Effector memory CD8-positive, alpha-beta T cell (primary cell): ENCODE measurements around the gene IYD.

Experiments used
- ATAC-seq: fragments of 150-1000 bp; cut with Tn5 transposase; replicated peaks from 2 replicates; pipeline ENCODE4 v1.10.0; 2021; ENCODE audit warnings: mild to moderate bottlenecking, moderate library complexity
- DNase-seq, 3 experiments: peaks; one replicate each; pipeline ENCODE4 v3.0.0; 2021
- H3K27ac Mint-ChIP-seq, 2 donors: one replicate each; pipeline ENCODE4 v1.8.0; 2022; ENCODE audit warnings: mild to moderate bottlenecking in 2 of 2, mixed read lengths in 2 of 2, moderate library complexity in 2 of 2
- H3K27me3 Mint-ChIP-seq, 2 donors: one replicate each; pipeline ENCODE4 v1.8.0; 2022; ENCODE audit warnings: mixed read lengths in 2 of 2
- H3K36me3 Mint-ChIP-seq: one replicate; pipeline ENCODE4 v1.8.0; 2022; ENCODE audit warnings: mild to moderate bottlenecking, moderate library complexity, mixed read lengths; ENCODE audit not compliant: insufficient read depth
- H3K4me1 Mint-ChIP-seq, 2 donors: one replicate each; pipeline ENCODE4 v1.8.0; 2022; ENCODE audit warnings: low read depth in 2 of 2, mixed read lengths in 2 of 2
- H3K4me3 Mint-ChIP-seq, 2 donors: one replicate each; pipeline ENCODE4 v1.8.0; 2022; ENCODE audit warnings: mild to moderate bottlenecking in 2 of 2, mixed read lengths in 2 of 2, moderate library complexity in 2 of 2
- H3K9me3 Mint-ChIP-seq, 2 donors: one replicate each; pipeline ENCODE4 v1.8.0; 2022; ENCODE audit warnings: mixed read lengths in 2 of 2
- total RNA-seq, 9 experiments: gene quantifications; one replicate each; lab custom pipeline; 2026; lab: John Stamatoyannopoulos, UW

IYD gene, protein sequence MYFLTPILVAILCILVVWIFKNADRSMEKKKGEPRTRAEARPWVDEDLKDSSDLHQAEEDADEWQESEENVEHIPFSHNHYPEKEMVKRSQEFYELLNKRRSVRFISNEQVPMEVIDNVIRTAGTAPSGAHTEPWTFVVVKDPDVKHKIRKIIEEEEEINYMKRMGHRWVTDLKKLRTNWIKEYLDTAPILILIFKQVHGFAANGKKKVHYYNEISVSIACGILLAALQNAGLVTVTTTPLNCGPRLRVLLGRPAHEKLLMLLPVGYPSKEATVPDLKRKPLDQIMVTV
- total RNA-seq: 0 to 0.11 (median 0) reads per million in 9 experiments

DNA sequence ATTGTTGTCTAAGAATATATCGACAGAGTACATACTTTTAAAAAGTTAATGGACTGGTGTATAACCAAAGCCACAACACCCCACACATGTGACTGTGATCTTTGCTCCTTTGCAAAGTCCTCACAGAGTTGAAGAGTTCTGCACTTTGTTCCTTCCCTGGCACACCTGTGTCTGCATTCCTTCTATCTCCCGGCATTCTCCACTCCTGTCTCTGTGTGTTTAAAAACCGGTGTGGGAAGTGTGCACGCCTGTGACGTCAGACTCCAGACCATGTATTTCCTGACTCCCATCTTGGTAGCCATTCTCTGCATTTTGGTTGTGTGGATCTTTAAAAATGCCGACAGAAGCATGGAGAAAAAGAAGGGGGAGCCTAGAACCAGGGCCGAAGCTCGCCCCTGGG lies at the start of gene IYD:
IYD (plus strand) TSS at position 251 of the 400 bp plus-strand sequence; CDS start at position 271, 20 bp downstream.
- Mint-ChIP-seq H3K4me3 (no peak within 1 kb of the TSS), H3K9me3 (no peaks in the 10 kb centered on the region), H3K4me1 (no peaks in the 10 kb centered on the region), H3K27me3 (peaks cover 0 to 15% of the 10 kb centered on the region in 2 donors), H3K27ac (no peak within 1 kb of the TSS), H3K36me3 (no peaks in the 10 kb centered on the region)
- no peak for DNase-seq
- ATAC-seq: no peak

DNA sequence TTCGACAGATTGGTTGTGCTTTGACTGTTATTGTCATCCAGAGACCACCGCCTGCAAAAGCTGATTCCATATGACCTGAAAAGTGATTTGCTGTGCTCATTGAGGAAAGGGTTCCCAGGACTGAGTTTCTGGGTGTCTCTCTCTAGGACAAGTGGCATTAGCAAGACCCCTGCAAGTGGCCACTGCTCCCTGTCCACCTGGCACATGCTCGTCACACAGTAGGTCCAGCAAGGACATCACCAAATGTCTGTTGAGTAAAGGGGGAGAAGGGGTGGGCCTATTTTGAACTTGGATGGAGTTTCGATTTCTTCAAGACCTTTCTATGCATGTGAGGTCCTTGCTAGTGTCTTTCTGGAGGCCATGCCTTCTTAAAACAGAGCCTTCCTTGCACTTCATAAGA lies 48.9 kb upstream of the IYD start:
- Mint-ChIP-seq H3K4me3 (no peak overlapping the region), H3K4me1 (peaks cover 0 to 1% of the 10 kb centered on the region in 2 donors), H3K27ac (no peak overlapping the region), H3K36me3 (no peaks in the 10 kb centered on the region), H3K9me3 (no peaks in the 10 kb centered on the region), H3K27me3 (peaks cover 6 to 14% of the 10 kb centered on the region in 2 donors)
- ATAC-seq: no peak
- DNase-seq: no peak

DNA sequence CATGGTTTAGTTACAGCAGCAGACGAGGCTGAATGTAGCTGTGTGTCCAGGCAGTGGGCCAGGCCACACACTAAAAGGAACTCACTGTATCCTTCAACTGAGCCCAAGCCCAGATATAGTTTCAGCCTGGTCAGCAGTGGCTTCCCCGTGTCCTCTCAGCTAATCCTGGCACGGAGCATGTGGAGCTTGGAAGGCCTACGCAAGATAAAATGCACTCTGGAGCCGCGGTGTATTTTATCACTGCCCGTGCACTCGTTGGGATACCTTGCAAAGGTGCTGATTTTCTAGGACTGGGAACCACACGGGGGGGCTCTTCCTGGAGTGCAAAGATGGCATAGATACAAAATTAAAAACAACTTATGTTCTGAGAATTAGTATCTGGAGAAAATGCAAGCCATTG lies 48.4 kb upstream of the IYD start:
- H3K27ac Mint-ChIP-seq: no peak overlapping the region
- H3K4me1 Mint-ChIP-seq: peaks cover 0 to 3% of the 10 kb centered on the region in 2 donors
- no peaks in the 10 kb centered on the region for H3K36me3 Mint-ChIP-seq
- peaks cover 6 to 14% of the 10 kb centered on the region in 2 donors for H3K27me3 Mint-ChIP-seq
- no peak overlapping the region for H3K4me3 Mint-ChIP-seq
- ATAC-seq: no peak
- no peak for DNase-seq
- H3K9me3 Mint-ChIP-seq: no peaks in the 10 kb centered on the region

DNA sequence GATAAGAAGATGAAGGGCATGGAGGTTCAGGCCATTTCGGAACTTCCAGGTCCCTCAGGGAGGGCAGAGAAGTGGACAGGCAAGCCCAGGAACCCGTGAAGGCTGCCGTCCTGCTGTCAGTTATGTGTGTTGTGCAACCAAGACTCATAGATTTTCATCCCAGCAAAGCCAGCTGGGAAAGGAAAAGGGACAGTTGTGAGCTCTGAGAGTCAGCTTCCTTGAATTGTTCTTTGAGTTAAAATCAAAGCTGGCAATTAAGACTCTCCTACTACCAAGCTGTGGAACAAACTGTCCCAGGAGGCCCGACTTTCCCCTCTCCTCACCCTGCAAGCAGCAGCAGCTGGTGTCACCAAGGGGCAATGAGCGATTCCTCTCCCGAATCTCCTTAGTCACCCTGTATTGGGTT lies 46.3 kb upstream of the IYD start:
- no peaks in the 10 kb centered on the region for H3K36me3 Mint-ChIP-seq
- ATAC-seq (no peak), DNase-seq (no peak)
- no peaks in the 10 kb centered on the region for H3K9me3 Mint-ChIP-seq
- H3K4me1 Mint-ChIP-seq: peaks cover 0 to 3% of the 10 kb centered on the region in 2 donors
- peaks cover 6 to 14% of the 10 kb centered on the region in 2 donors for H3K27me3 Mint-ChIP-seq
- no peak overlapping the region for H3K4me3 Mint-ChIP-seq
- H3K27ac Mint-ChIP-seq: no peak overlapping the region

DNA sequence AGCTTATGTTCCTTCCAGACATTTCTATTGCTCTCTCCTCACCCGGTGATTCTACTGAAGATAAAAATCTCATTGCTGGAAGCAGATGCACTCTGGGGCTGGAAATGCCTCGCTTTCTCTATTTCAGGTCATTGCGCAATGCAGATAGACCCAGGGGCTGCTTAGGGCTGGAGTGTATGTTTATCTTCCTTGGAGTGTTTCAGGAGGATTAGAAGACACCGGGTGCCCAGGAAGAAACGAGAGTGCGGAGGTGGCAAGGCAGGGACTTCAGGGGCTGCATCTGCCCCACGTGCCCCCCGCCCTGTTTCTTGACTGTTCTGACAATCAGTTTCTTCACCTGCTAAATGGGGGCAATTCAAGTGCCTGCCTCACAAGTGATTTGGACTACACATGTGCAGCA lies 45.6 kb upstream of the IYD start:
- DNase-seq (no peak), ATAC-seq (no peak)
- no peaks in the 10 kb centered on the region for H3K36me3 Mint-ChIP-seq
- H3K9me3 Mint-ChIP-seq: no peaks in the 10 kb centered on the region
- H3K4me1 Mint-ChIP-seq: peaks cover 0 to 3% of the 10 kb centered on the region in 2 donors
- no peak overlapping the region for H3K27ac Mint-ChIP-seq
- no peak overlapping the region for H3K4me3 Mint-ChIP-seq
- H3K27me3 Mint-ChIP-seq: peaks cover 6 to 14% of the 10 kb centered on the region in 2 donors

DNA sequence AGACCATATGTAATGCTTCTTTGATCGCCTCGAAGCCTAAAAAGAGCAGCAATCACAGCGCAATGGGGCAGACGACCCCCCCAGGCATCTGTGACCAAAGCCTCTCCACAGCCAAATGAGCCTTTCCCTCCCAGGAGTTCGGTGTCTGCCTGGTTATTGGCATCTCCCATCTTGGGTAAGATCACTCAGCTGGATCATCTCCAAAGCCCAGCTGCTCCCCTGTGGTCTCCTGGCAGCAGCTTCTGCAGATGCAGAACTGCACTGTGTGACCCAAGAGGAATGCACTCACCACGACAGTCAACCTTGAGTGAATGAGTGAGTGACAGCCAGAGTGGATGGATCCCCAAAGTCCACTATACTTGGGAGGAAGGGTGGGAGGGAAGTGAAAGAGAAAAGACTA lies 44.8 kb upstream of the IYD start:
- Mint-ChIP-seq H3K27me3 (peaks cover 6 to 14% of the 10 kb centered on the region in 2 donors), H3K27ac (no peak overlapping the region), H3K9me3 (no peaks in the 10 kb centered on the region)

DNA sequence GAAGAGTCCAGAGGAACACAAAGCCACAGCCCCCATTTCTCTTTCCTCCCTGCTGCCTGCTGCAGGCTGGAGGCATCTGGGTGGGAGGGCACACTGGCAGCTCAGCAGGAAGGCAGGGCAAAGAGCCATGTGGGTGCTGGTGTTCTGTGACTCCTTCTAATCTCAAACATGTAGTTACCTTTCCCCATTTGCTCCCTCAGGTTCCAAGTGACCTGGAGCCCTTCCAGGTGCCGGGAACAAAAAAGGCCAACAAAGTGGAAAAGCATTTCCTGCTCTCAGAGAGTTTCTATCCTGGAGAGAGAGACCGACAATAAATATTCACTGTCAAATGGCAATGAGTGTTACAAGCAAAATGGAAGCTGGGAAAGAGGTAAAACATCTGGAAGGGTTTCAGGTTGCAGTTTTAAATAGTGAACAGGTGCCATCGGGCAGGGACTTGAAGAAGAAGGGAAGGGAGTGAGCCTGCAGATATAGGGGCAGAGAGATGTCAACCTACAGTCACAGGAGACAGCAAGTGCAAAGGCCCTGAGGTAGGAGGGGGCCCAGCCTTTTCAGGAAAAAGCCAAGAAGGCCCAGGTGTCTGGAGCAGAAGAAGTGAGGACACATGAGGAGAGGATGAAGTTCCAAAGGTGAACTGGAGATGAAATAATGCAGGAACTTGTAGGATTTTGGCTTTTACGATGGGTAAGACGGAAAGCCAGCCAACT lies 43.6 kb upstream of the IYD start:
- H3K4me1 Mint-ChIP-seq: peaks cover 0 to 3% of the 10 kb centered on the region in 2 donors
- peak overlapping the region in 1 of 2 donors; percentile 7 for H3K27ac Mint-ChIP-seq
- ATAC-seq (no peak), DNase-seq (no peak)
- H3K9me3 Mint-ChIP-seq: no peaks in the 10 kb centered on the region
- no peaks in the 10 kb centered on the region for H3K36me3 Mint-ChIP-seq
- peaks cover 6 to 14% of the 10 kb centered on the region in 2 donors for H3K27me3 Mint-ChIP-seq
- no peak overlapping the region for H3K4me3 Mint-ChIP-seq

More for the DNA sequence above, 44.8 kb upstream of the IYD start:
- no peak for ATAC-seq
- H3K36me3 Mint-ChIP-seq: no peaks in the 10 kb centered on the region
- H3K4me3 Mint-ChIP-seq: no peak overlapping the region
- H3K4me1 Mint-ChIP-seq: peaks cover 0 to 3% of the 10 kb centered on the region in 2 donors
- DNase-seq: no peak

DNA sequence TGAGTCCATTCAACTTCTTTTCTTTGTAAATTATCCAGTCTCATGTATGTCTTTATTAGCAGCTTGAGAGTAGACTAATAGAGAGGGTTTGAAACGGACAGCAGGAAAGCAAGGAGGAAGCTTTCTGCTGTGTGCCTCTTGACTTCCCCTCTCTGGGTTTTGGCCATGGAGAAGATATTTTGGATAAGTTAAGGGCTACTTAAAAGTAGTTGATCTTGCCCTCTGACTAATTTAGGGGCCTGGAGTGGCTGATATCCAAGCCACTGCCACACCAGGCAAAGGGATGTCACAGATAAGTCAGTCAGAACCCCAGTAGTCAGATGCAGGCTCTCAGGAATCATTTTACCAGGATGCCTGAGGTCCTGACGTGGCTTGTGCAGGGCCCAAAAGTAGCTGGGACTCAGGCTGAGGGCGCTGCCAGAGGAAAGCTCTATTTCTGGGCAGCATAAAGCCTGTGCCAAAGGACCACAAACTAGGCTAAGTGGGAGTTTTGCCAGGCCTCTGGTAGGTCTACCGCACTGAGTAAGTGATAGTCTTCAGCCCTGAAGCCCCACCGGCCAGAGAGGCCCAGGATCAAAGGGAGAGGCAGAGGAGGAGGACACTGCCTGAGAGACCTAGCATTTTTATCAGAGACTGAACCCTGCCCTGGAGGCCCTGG lies 41.6 kb upstream of the IYD start:
- no peaks in the 10 kb centered on the region for H3K9me3 Mint-ChIP-seq

DNA sequence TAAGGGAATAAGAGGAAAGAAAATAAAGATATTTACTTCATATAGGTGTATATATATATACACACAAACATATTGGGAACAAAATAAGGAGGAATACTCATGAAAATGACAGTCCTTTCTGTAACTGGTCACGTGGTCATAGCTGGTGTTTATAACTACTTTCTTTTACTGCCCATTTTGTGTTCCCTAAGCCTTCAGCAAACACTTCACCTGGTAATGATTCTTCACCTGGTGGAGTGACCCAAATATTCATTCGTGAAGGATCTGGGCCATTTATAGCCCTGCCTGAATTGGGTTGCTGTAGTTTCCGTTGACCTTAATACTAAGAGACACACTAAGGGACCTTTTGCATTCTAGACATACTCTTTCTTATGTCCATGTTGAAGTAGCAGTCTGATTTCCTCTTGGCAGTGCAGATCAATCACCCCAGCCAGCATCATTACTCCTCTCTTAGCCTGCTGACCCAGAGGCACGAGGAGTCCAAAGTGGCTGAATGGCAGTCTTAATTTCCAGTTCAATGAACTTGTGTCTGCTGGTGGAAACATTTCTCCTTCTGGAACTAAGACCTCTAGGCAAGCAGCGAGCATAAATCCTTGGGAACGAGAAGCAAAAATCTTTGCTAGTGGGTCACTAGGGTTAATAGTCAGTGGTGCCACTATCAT lies 39.9 kb upstream of the IYD start:
- ATAC-seq (no peak), DNase-seq (no peak)
- no peak overlapping the region for H3K27ac Mint-ChIP-seq
- H3K9me3 Mint-ChIP-seq: no peaks in the 10 kb centered on the region
- peaks cover 0 to 3% of the 10 kb centered on the region in 2 donors for H3K4me1 Mint-ChIP-seq
- peaks cover 0 to 4% of the 10 kb centered on the region in 2 donors for H3K27me3 Mint-ChIP-seq
- H3K4me3 Mint-ChIP-seq: no peak overlapping the region
- H3K36me3 Mint-ChIP-seq: no peaks in the 10 kb centered on the region

More for the DNA sequence above, 41.6 kb upstream of the IYD start:
- DNase-seq: no peak
- Mint-ChIP-seq H3K4me1 (peaks cover 0 to 3% of the 10 kb centered on the region in 2 donors), H3K27ac (peak overlapping the region in 1 of 2 donors; percentile 20), H3K27me3 (peaks cover 6 to 13% of the 10 kb centered on the region in 2 donors), H3K4me3 (no peak overlapping the region), H3K36me3 (no peaks in the 10 kb centered on the region)
- ATAC-seq: no peak

DNA sequence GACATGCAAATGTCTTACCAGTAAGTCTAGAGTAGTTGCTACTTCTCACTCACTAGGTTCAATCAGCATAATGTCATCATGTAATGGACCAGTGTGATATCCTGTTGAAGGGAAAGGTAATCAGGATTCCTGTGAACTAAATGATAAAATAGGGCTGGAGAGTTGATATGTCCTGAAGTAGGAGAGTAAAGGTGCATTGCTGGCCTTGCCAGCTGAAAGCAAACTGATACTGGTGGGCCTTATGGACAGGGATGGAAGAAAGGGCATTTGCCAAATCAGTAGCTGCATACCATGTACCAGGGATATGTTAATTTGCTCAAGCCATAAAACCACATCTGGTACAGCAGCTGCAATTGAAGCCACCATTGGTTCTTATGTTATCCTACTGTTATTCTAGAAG lies 37.5 kb upstream of the IYD start:
- no peaks in the 10 kb centered on the region for H3K9me3 Mint-ChIP-seq
- peaks cover 0 to 16% of the 10 kb centered on the region in 2 donors for H3K27me3 Mint-ChIP-seq
- no peak overlapping the region for H3K27ac Mint-ChIP-seq
- ATAC-seq: no peak
- DNase-seq: no peak
- peaks cover 0 to 6% of the 10 kb centered on the region in 2 donors for H3K4me1 Mint-ChIP-seq
- H3K4me3 Mint-ChIP-seq: no peak overlapping the region
- no peaks in the 10 kb centered on the region for H3K36me3 Mint-ChIP-seq

DNA sequence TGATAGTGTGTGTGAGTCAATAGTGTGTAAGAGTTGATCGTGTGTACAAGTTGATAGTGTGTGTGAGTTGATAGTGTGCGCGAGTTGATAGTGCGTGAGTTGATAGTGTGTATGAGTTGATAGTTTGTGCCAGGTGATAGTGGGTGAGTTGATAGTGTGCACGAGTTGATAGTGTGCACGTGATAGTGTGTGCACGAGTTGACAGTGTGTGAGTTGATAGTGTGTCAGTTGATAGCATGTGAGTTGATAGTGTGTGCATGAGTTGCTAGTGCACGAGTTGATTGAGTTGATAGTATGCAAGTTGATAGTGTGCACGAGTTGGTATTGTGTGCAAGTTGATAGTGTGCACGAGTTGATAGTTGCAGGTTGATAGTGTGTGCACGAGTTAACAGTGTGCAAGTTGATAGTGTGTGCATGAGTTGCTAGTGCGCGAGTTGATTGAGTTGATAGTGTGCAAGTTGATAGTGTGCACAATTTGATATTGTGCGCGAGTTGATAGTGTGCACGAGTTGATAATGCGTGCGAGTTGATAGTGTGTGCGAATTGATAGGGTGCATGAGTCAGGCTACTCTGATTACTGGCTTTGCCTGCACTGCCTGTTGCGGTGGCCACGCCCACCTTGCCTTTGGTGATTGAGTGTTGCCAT lies 35.8 kb upstream of the IYD start:
- Mint-ChIP-seq H3K27ac (no peak overlapping the region), H3K4me1 (peaks cover 0 to 6% of the 10 kb centered on the region in 2 donors), H3K27me3 (peaks cover 0 to 16% of the 10 kb centered on the region in 2 donors), H3K9me3 (no peaks in the 10 kb centered on the region), H3K36me3 (no peaks in the 10 kb centered on the region), H3K4me3 (no peak overlapping the region)
- no peak for DNase-seq
- no peak for ATAC-seq

DNA sequence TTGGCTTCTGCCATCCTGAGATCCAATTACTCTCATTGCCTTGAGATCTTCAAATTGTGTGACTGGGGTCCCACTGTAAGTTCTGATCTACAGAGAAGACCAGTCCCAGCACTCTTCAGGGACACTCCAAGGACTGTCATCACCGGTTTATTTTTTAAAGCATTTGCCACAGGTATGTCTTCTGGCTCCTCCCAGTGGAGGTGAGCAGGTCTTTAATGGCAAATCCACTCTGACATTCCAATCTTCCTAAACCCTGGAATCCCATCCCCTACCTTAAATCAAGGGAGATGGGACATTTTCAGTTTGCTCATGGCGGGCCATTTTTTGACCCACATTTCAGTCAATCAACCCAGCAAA lies 35.2 kb upstream of the IYD start:
- H3K27ac Mint-ChIP-seq: no peak overlapping the region
- peaks cover 0 to 6% of the 10 kb centered on the region in 2 donors for H3K4me1 Mint-ChIP-seq
- H3K4me3 Mint-ChIP-seq: no peak overlapping the region
- H3K27me3 Mint-ChIP-seq: peaks cover 0 to 16% of the 10 kb centered on the region in 2 donors
- no peak for ATAC-seq
- DNase-seq: no peak
- H3K9me3 Mint-ChIP-seq: no peaks in the 10 kb centered on the region
- H3K36me3 Mint-ChIP-seq: no peaks in the 10 kb centered on the region
